Activated T-cell treated with anti-CD3 and anti-CD28 coated beads for 1 hour (primary cell): ENCODE results near the gene CELF1.
"Not testable (repeated sequence)": the region's sequence is repeated elsewhere in the genome, so short reads cannot be mapped to it uniquely, and the experiment has no call there.

Source experiments
- DNase-seq: peaks from one replicate; pipeline ENCODE4 v3.0.0-alpha.2; 2020; ENCODE audit warnings: low read depth

CELF1 gene

DNA sequence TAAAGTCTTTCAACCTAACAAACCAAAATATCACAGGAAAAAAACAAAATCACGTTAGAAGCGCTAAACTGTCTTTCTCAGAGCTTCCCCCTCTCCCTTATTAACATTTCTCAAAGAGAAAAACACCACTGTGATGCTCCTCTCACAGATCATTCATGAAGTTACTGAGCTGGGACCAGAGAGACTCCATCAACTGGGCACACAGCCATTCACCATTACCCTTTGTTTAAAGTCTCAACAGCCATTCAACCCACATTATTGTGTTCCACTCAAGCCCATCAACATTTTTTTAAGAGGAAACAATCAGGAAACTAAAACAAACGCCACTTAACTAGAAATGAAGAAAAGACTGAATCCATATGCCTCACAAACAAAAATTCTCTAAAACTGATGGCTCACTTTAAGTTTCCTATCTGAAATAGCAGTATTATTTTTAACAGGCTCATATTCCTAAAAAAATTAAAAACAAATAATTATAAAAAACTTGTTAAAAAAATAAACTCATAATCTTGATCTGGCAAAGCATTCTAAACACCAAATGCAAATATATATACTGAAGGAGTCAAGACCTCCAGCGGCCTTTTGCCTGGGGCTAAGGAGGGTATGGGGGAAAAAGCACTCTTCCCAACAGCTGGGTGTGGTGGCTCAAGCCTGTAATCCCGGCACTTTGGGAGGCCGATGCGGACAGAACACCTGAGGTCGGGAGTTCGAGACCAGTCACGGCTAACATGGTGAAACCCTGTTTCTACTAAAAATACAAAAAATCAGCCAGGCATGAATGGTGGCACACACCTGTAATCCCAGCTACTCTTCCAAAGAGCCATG is 14.0 kb downstream of the CELF1 start:
- DNase-seq: no peak

DNA sequence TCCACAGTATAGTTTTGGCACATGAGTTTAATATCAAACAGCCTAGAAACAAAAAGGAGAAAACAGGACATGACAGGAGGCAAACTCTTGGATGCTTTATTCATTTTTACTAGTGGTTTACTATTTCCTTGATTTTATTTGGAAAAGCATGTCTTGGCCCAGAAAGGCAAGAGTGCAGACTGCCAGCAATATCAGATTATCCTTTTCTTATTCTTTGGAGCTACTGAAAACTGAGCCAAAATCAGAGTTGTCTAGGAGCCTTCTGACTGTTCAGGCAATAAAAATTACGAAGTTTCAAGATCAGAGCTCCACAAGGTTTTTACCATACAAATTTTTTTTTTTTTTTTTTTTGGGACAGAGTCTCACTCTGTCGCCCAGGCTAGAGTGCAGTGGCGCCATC is 16.0 kb downstream of the CELF1 start:
- DNase-seq: no peak

DNA sequence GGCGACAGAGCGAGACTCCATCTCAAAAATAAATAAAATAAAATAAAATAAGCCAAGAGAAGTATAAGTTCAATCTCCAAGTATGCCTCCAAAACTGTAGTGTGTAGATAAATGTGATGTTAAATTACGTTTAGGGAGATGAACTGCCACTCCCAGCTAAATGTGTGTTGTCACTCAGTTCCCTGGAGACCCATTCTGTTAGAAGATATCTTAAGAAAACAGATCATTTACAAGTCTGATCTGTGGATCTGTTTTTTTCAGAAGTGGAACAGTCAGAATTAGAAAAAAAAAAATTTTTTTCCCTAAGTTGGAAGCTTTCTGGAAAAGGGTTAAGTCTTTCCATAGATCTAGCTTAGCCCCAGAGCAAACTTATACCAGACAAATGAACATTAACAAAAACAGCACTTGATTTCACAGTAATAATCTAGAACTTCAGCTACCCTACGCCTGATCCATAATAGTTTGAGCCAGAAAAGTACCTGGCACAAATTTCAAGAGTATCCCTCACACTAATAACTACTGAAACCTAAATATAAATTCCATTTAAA is 18.2 kb downstream of the CELF1 start:
- no peak for DNase-seq

DNA sequence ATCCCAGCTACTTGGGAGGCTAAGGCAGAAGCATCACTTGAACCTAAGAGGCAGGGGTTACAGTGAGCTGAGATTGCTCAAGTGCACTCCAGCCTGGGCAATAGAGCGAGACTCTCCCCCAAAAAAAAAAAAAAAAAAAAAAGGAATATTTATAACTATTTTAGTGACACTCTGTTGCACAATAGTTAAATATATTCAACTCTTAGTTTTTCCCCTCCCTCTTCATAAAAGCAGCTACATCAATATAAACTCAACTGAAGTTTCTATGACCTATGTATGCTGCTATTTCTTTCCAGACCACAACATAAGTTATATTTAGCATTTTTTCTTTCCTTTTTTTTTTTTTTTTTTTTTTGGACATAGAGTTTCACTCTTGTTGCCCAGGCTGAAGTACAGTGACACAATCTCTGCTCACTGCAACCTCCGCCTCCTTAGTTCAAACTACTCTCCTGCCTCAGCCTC is 19.2 kb downstream of the CELF1 start:
- no peak for DNase-seq

GRCh38 chr11:47532597-47533213 is 20.2 kb downstream of the CELF1 start:
- no peak for DNase-seq

GRCh38 chr11:47531666-47532065 is 21.3 kb downstream of the CELF1 start:
- no peak for DNase-seq

DNA sequence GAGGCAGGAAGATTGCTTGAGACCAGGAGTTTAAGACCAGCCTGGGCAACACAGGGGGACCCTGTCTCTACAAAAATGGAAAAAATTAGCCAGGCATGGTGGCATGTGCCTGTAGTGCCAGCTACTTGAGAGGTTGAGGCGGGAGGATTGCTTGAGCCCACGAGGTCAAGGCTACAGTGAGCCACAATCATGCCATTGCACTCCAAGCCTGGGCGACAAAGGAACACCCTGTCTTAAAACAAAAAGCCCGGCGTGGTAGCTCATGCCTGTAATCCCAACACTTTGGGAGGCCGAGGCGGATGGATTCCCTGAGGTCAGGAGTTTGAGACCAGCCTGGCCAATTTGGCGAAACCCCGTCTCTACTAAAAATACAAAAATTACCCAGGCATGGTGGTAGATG is 22.2 kb downstream of the CELF1 start:
- not testable (repeated sequence) for DNase-seq

DNA sequence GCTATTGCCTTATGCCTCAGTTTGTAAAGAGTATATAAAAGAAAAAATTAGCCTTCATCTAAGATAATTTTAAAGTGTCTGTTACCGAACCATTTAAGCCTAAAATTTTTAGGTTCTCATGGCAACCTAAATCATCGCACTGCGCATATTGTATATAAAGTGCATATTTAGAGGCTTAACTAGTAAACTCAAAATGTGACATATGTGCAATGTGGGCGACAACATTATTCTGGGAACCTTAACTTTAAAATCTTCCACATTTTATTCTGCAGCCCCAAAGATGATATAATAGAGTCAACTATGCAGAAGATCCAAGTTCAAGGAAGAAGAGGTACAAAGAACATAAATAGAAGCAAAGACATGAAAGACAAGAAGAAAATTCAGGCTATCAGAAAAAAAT is 23.0 kb downstream of the CELF1 start:
- DNase-seq: no peak

GRCh38 chr11:47527186-47527585 is 25.7 kb downstream of the CELF1 start:
- DNase-seq: no peak

- not testable (repeated sequence) for DNase-seq
These were observed 26.9 kb downstream of the CELF1 start for GRCh38 chr11:47526032-47526431.

DNA sequence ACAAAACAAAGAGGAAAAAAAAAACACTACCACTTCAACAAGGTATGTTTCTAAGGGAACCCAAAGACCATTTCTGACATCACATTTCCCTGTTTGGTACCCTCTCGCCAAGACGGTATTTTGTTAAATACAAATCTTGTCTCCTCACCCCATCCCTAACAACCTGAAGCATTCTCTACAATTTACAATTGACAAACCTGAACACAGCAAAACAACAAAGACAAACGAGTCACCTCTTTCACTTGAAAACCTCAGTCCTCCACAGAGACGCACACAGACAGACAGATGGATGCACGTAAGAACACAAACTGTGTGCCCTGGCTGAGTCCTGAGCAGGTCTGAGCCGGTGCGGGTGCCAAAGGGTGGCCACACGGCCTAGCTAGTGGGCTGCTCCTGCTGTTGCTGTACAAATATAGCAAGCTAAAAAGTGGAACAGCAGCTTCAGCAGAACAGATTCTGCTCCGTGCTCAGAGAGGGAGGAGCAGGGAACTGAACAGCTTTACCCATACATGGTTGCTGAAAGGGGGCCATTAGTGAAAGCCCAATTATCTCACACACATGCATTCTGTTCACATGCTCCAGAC is 28.5 kb downstream of the CELF1 start:
- DNase-seq: no peak

DNA sequence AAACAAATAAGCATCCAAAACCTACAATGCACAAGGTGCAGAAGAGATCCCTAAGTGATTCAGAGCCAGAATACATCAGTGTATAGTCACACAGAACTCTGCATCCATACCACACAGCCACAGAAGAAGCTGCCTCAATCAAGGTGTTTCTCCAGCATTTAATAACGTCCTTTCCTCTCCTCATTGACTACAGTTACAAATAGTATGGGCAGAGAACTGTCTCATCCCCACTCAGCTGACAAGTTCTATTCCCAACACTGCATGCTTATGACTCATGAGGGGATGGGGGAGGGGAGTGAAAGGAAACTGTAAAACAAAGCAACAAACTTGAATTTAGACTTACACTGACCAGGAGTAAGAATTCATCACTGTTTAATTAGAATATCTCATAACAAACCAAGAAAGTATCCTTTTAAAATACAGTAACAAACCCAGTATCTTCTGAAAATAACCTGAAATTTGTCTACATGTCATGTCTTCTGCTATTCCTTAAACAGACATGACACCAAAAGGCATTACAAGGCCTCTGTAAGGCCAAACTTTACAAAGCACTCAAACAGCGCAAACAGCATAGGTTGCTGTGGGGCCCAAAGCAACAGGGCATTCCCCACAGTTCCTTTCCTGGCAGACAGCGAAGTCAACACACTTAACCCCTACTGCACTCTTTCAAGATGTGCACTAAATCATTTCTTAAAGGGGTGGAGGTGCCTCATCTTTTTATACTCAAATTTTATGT is 29.3 kb downstream of the CELF1 start:
- DNase-seq: peak; percentile 13

DNA sequence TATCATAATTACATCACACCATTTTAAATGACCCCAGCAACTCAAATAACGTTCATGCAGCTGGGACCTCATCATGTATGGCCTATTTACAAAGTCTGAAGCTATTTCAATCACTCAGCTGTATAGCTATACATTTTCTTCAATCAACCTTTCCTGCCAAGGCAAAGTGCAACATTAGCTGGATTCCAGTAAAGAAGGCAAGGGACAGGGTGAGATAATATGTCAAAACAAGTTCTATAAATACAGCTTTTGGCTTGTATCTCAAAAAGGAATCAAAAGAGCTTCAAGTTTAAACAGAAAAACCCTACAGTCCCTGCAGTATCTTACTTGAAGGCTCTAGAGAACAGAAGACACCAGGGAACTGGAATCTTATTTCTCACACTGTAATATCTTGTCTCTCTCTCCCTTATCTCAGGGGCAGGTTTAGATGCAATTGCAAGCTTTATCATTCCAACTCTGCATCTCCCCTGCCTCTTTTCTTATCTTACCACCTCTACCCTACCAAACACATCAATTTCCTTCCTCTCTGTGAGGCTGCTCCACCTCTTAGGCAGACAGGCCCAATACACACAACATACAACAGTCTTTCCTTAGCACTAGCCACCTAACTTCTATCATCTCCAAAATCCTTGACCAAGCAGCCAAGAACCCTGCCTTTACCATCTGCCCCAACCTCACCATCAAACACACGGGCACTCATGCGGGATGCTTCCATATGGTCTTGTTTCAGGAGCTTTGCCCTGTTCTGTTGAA is 34.5 kb downstream of the CELF1 start:
- DNase-seq: no peak

DNA sequence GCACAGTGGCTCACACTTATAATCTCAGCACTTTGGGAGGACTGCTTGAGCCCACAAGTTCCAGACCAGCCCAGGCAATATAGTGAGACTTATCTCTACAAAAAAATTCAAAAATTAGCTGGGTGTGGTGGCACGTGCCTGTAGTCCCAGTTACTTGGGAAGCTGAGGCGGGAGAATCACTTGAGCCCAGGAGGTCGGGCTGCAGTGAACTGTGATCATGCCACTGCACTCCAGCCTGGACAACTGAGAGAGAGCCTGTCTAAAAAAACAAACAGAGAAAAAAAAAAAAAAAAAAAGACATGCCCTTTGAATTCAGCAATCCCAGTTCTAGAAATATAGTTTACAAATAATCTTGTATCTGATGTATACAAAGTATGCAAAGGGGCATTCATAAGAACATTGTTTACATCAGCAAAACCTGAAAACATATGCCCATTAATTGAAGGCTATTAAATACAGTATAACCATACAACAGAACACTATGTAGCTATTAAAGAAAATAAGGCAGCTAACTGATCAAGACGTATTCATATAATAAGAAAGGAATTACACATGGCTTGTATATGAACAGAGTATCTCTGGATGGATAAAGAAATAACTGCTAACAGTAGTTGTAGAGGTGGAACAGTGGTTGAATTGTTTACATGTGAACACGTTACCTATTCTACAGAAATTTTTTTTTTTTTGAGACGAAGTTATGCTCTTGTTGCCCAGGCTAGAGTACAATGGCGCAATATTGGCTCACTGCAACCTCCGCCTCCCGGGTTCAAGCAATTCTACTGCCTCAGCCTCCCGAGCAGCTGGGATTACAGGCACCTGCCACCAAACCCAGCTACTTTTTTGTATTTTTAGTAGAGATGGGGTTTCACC is 35.7 kb downstream of the CELF1 start:
- no peak for DNase-seq

DNA sequence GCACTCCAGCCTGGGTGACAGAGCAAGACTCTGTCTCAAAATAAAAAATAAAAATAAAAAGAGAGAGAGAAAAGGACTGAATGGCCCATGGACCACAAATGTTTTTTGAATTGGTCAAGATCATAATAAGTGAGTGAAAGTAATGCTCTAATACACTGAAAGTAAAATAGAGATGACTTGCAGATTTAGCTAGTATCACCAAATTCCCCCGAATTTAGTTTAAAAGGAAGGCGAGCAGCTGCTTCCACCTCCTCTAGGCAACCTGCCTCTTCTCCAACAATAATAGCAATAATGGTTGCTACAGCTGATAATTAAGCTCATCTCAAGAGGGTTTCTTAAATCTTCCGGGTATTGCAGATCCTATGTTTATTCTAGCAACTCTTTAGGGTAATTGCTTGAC is 36.8 kb downstream of the CELF1 start:
- no peak for DNase-seq

DNA sequence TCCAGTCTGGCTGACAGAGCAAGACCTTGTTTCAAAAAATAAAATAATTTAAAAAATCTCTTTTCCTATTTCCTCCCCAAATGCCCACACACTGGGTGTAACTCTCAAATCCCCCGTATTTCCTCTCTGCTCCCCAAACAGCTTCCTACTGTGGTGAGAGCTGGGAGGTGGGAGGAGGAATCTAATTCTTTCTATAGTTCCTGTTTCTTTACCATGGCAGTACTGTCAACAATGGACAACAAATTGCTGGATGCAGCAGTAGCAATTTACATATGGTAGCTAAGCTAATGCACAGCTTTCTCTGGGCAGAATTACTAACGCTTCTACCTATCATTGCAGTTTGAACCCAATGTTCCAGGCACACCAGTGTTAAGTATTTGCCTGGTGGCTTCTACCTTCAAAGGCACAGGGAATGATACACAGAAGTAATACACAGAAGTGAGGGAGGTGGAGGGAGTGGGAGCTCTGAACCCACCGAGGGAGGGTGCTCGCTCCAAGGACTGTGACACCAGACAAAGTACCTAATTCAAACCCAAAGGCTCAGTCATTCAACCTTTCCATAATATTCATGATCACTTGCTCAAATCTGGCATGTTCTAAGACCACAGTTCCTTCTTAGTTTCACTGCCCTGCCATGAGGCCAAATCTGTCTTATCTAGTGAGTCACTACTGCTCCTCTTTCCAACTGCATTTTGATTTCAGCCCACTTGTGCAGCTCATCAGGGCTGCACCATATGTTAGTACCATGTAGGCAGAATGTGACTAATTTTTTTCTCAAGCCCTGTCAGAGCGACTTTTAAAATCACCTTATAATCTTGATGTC is 37.9 kb downstream of the CELF1 start:
- no peak for DNase-seq

- no peak for DNase-seq
These were observed 40.2 kb downstream of the CELF1 start for GRCh38 chr11:47512701-47513100.

GRCh38 chr11:47511917-47512316 is 41.0 kb downstream of the CELF1 start:
- no peak for DNase-seq

DNA sequence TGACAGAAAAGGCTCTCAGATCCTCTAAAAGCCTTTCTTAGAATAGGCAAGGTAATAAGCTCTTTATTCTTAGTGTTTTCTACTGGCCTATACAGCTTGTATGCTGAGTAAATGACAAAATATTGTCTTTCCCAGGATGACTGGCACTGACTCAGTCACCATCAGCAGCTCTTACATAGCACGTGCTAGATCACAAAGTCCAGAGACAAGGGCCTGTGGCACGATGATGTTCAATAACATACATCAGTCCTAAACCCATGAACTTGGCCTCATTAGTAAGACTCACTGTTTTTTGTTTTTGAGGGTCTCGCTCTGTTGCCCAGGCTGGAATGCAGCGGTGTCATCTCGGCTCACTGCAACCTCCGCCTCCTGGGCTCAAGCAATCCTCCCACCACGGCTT is 42.7 kb downstream of the CELF1 start:
- no peak for DNase-seq

DNA sequence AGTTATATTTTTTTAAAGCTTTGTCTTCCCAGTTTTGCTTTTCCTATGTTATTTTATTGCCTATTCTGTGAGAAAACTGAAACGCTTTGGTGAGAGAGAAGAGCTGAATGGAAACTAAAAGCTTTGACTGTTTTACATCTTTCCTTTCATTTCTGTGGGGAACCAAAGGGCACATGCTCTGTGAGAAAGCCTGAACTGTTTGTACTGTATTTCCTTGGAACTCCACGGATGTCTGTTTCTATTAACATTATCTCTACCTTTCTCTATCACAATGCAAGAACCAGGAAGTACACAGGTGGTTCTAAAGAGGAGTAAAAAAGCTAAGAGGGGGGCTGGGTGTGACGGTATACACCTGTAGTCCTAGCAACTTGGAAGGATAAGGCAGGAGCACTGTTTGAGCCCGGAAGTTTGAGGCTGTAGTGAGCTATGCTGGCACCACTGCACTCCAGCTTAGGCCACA is 43.8 kb downstream of the CELF1 start:
- DNase-seq: no peak
